WTC11 (cell line): ENCODE data around the gene PDE1C. TPM values are rescaled to one million over a fixed set of nuclear protein-coding genes. Genes with fewer than 3 reads are reported as not detected.

Source experiments
- ATAC-seq: fragments of 200-7000 bp; cut with Tn5 transposase; 2 replicates; pipeline ENCODE4 v1.10.0; 2021; ENCODE audit warnings: mild to moderate bottlenecking, moderate library complexity
- CTCF ChIA-PET: fragments of 300-600 bp; sonication (Branson Sonifier 250); formaldehyde crosslinking; loops from one replicate; lab custom pipeline; 2021; ENCODE audit warnings: antibody characterized with exemption; lab: Charles Lee
- POLR2A ChIA-PET: fragments of 350-600 bp; sonication (Branson Sonifier 250); formaldehyde crosslinking; loops from one replicate; lab custom pipeline; 2021; ENCODE audit warnings: antibody characterized with exemption; lab: Charles Lee
- DNase-seq: peaks from one replicate; pipeline ENCODE4 v3.0.0; 2021; ENCODE audit warnings: low spot score
- H3K27ac Mint-ChIP-seq: 2 replicates; pipeline ENCODE4 v1.8.0; 2021; ENCODE audit warnings: mixed read lengths
- H3K27me3 Mint-ChIP-seq: 2 replicates; pipeline ENCODE4 v1.8.0; 2021; ENCODE audit warnings: low read depth, mild to moderate bottlenecking, moderate library complexity, mixed read lengths
- H3K36me3 Mint-ChIP-seq: 2 replicates; pipeline ENCODE4 v1.8.0; 2021; ENCODE audit warnings: mixed read lengths
- H3K4me1 Mint-ChIP-seq: 2 replicates; pipeline ENCODE4 v1.8.0; 2022; ENCODE audit warnings: mixed read lengths
- H3K4me3 Mint-ChIP-seq: 2 replicates; pipeline ENCODE4 v1.8.0; 2021; ENCODE audit warnings: mild to moderate bottlenecking, moderate library complexity, mixed read lengths
- H3K9me3 Mint-ChIP-seq: 2 replicates; pipeline ENCODE4 v1.8.0; 2021; ENCODE audit warnings: mixed read lengths
- CBFB ChIP-seq: sonication (generic); formaldehyde crosslinking; IDR thresholded peaks from 2 replicates; pipeline ENCODE4 v1.8.1; 2022; ENCODE audit warnings: mild to moderate bottlenecking, low read depth, missing genetic modification reagents
- ERG ChIP-seq: fragments of 250-450 bp; sonication (Bioruptor Pico); IDR thresholded peaks from 2 replicates; pipeline ENCODE4 v1.8.0; 2021; ENCODE audit warnings: mild to moderate bottlenecking
- ETV6 ChIP-seq: sonication (generic); formaldehyde crosslinking; IDR thresholded peaks from 2 replicates; pipeline ENCODE4 v1.8.1; 2022; ENCODE audit warnings: mild to moderate bottlenecking, missing genetic modification reagents
- FOXP1 ChIP-seq: sonication (generic); formaldehyde crosslinking; IDR thresholded peaks from 2 replicates; pipeline ENCODE4 v1.8.0; 2022; ENCODE audit warnings: missing genetic modification reagents, mild to moderate bottlenecking, moderate library complexity, borderline replicate concordance
- MXD4 ChIP-seq: fragments of 250-450 bp; sonication (Bioruptor Pico); IDR thresholded peaks from 2 replicates; pipeline ENCODE4 v1.8.0; 2021; ENCODE audit warnings: mild to moderate bottlenecking, moderate library complexity, borderline replicate concordance
- MYBL2 ChIP-seq: sonication (generic); formaldehyde crosslinking; IDR thresholded peaks from 2 replicates; pipeline ENCODE4 v1.8.1; 2023; ENCODE audit warnings: mild to moderate bottlenecking, moderate library complexity, missing genetic modification reagents
- NR2C2 ChIP-seq: sonication (generic); formaldehyde crosslinking; IDR thresholded peaks from 2 replicates; pipeline ENCODE4 v1.8.0; 2022; ENCODE audit warnings: mild to moderate bottlenecking, missing genetic modification reagents
- NR3C1 ChIP-seq: sonication (generic); formaldehyde crosslinking; conservative IDR thresholded peaks from 2 replicates; pipeline ENCODE4 v1.8.1; 2023; ENCODE audit warnings: low read depth, mild to moderate bottlenecking, missing genetic modification reagents
- OVOL2 ChIP-seq: fragments of 250-450 bp; sonication (Bioruptor Pico); IDR thresholded peaks from 2 replicates; pipeline ENCODE4 v1.9.0; 2021; ENCODE audit warnings: mild to moderate bottlenecking, borderline replicate concordance
- RELA ChIP-seq: sonication (generic); formaldehyde crosslinking; IDR thresholded peaks from 2 replicates; pipeline ENCODE4 v1.8.1; 2022; ENCODE audit warnings: missing genetic modification reagents, mild to moderate bottlenecking, borderline replicate concordance
- RORB ChIP-seq: fragments of 250-450 bp; sonication (Bioruptor Pico); IDR thresholded peaks from 2 replicates; pipeline ENCODE4 v1.9.0; 2021; ENCODE audit warnings: mild to moderate bottlenecking
- SOX15 ChIP-seq: fragments of 250-450 bp; sonication (Bioruptor Pico); IDR thresholded peaks from 2 replicates; pipeline ENCODE4 v1.9.0; 2021; ENCODE audit warnings: mild to moderate bottlenecking
- SP1 ChIP-seq: sonication (generic); formaldehyde crosslinking; conservative IDR thresholded peaks from 2 replicates; pipeline ENCODE4 v1.8.1; 2022; ENCODE audit warnings: missing genetic modification reagents
- USF2 ChIP-seq: sonication (generic); formaldehyde crosslinking; IDR thresholded peaks from 2 replicates; pipeline ENCODE4 v1.8.1; 2023; ENCODE audit warnings: mild to moderate bottlenecking, missing genetic modification reagents, moderate library complexity
- ZBTB21 ChIP-seq: sonication (generic); formaldehyde crosslinking; IDR thresholded peaks from 2 replicates; pipeline ENCODE4 v1.8.1; 2023; ENCODE audit warnings: mild to moderate bottlenecking, missing genetic modification reagents, borderline replicate concordance
- ZNF232 ChIP-seq: sonication (generic); formaldehyde crosslinking; IDR thresholded peaks from 2 replicates; pipeline ENCODE4 v1.8.0; 2022; ENCODE audit warnings: mild to moderate bottlenecking, missing genetic modification reagents
- ZNF263 ChIP-seq: sonication (generic); formaldehyde crosslinking; IDR thresholded peaks from 2 replicates; pipeline ENCODE4 v1.8.1; 2022; ENCODE audit warnings: low read depth, mild to moderate bottlenecking, moderate library complexity, missing genetic modification reagents
- ZNF317 ChIP-seq: sonication (generic); formaldehyde crosslinking; IDR thresholded peaks from 2 replicates; pipeline ENCODE4 v1.8.1; 2023; ENCODE audit warnings: low read depth, mild to moderate bottlenecking, moderate library complexity, missing genetic modification reagents, borderline replicate concordance
- ZNF396 ChIP-seq: fragments of 250-450 bp; sonication (Bioruptor Pico); IDR thresholded peaks from 2 replicates; pipeline ENCODE4 v1.8.0; 2021; ENCODE audit warnings: mild to moderate bottlenecking, moderate library complexity, borderline replicate concordance
- ZNF416 ChIP-seq: fragments of 250-450 bp; sonication (Bioruptor Pico); IDR thresholded peaks from 2 replicates; pipeline ENCODE4 v1.9.0; 2021; ENCODE audit warnings: mild to moderate bottlenecking, inconsistent platforms
- ZSCAN18 ChIP-seq: fragments of 250-450 bp; sonication (Bioruptor Pico); IDR thresholded peaks from 2 replicates; pipeline ENCODE4 v2.1.2; 2022; ENCODE audit warnings: mild to moderate bottlenecking, moderate library complexity
- total RNA-seq: library from RNA; stranded (reverse); gene quantifications from 3 replicates; pipeline ENCODE4 v1.2.3, GENCODE V29; 2021
- TF ChIP-seq, protein P1 (sequence below): fragments of 250-450 bp; sonication (Bioruptor Pico); conservative IDR thresholded peaks from 2 replicates; pipeline ENCODE4 v1.9.0; 2021; ENCODE audit warnings: mild to moderate bottlenecking
- TF ChIP-seq, protein P2 (sequence below): sonication (generic); formaldehyde crosslinking; IDR thresholded peaks from 2 replicates; pipeline ENCODE4 v1.8.0; 2022; ENCODE audit warnings: mild to moderate bottlenecking, missing genetic modification reagents
- TF ChIP-seq, protein P3 (sequence below): sonication (generic); formaldehyde crosslinking; IDR thresholded peaks from 2 replicates; pipeline ENCODE4 v1.8.1; 2022; ENCODE audit warnings: mild to moderate bottlenecking, moderate library complexity, missing genetic modification reagents
- TF ChIP-seq, protein P4 (sequence below): sonication (generic); formaldehyde crosslinking; conservative IDR thresholded peaks from 2 replicates; pipeline ENCODE4 v1.8.1; 2022; ENCODE audit warnings: mild to moderate bottlenecking, missing genetic modification reagents

The PDE1C gene
- total RNA-seq, 1 experiment from 2014 or later: 0.55 TPM

DNA sequence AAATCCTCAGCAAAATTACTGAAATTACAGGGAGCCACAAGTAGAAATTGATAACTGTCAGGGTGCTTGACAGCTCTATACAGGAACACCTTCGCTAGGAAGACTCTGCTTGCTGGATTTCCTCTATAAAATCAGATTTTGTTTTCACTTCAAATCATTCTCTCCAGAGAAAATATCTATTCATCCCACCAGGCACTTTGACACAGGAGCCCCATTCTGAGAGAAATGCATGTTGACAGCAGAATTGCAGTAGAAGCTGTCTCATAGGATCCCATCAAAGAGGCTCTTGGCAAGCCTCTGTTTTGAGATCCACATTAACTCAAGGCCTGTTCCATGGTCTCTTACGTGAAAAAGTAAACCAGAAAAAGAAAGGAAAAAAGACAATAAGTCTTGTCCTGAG is 116.8 kb downstream of the PDE1C start:
- H3K27me3 Mint-ChIP-seq: peaks cover 4% of the 10 kb centered on the region; the same call in 1 of the 2 replicates
- H3K4me1 Mint-ChIP-seq: peaks cover 4% of the 10 kb centered on the region
- H3K9me3 Mint-ChIP-seq: no peaks in the 10 kb centered on the region
- POLR2A ChIA-PET: no interaction called here
- TF ChIP-seq ZNF396 (CRISPR knock-in tag) (no peak), ZNF416 (no peak), SOX15 (CRISPR knock-in tag) (no peak), RORB (CRISPR knock-in tag) (no peak), ZNF317 (CRISPR knock-in tag) (no peak), NR2C2 (no peak), OVOL2 (CRISPR knock-in tag) (no peak), ZNF263 (CRISPR knock-in tag) (no peak), MXD4 (CRISPR knock-in tag) (no peak), ZSCAN18 (CRISPR knock-in tag) (no peak), ERG (no peak), NR3C1 (CRISPR knock-in tag) (no peak), ZNF232 (CRISPR knock-in tag) (no peak), USF2 (CRISPR knock-in tag) (no peak), ZBTB21 (CRISPR knock-in tag) (no peak)
- TF ChIP-seq, protein P1, sequence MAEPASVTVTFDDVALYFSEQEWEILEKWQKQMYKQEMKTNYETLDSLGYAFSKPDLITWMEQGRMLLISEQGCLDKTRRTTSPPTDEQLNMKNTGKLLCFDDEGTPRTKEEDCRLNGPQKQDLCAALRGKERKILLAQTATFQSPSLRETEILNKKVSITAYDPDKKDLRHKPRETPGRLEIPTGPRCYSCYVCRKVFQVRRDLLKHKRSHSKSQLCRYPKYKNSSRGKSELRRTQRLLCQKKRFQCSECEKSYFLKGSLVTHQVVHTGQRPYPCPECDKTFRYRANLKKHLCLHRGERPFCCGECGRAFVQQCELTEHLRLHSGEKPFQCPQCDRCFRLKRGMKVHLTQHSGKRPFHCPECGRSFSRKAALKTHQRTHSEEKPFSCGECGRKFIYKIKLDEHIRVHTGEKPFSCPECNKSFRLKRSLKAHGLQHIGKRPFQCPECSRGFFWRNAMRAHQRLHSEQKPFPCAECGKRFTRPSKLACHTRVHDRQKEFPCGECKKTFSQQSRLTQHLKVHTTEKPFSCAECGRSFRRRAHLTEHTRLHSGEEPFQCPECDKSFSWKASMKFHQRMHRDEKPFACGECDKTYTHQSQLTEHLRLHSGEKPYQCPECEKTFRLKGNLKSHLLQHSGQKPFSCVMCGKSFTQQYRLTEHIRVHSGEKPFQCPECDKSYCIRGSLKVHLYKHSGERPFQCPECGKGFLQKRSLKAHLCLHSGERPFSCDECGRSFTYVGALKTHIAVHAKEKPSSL: no peak
- TF ChIP-seq, protein P2, sequence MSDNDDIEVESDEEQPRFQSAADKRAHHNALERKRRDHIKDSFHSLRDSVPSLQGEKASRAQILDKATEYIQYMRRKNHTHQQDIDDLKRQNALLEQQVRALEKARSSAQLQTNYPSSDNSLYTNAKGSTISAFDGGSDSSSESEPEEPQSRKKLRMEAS (CRISPR knock-in tag): no peak
- TF ChIP-seq, protein P3, sequence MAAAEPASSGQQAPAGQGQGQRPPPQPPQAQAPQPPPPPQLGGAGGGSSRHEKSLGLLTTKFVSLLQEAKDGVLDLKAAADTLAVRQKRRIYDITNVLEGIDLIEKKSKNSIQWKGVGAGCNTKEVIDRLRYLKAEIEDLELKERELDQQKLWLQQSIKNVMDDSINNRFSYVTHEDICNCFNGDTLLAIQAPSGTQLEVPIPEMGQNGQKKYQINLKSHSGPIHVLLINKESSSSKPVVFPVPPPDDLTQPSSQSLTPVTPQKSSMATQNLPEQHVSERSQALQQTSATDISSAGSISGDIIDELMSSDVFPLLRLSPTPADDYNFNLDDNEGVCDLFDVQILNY: no peak
- TF ChIP-seq, protein P4, sequence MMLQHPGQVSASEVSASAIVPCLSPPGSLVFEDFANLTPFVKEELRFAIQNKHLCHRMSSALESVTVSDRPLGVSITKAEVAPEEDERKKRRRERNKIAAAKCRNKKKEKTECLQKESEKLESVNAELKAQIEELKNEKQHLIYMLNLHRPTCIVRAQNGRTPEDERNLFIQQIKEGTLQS (CRISPR knock-in tag): no peak
- DNase-seq (no peak), ATAC-seq (no peak)
- no peaks in the 10 kb centered on the region for H3K36me3 Mint-ChIP-seq
- CTCF ChIA-PET: no interaction called here
- H3K4me3 Mint-ChIP-seq: no peak overlapping the region
- H3K27ac Mint-ChIP-seq: no peak overlapping the region

- H3K36me3 Mint-ChIP-seq: peaks cover 4% of the 10 kb centered on the region
- H3K4me3 Mint-ChIP-seq: no peak overlapping the region
- CTCF ChIA-PET: no interaction called here
- ATAC-seq (no peak), DNase-seq (no peak)
- H3K27ac Mint-ChIP-seq: no peak overlapping the region
- H3K9me3 Mint-ChIP-seq: peaks cover 19% of the 10 kb centered on the region
- H3K4me1 Mint-ChIP-seq: no peaks in the 10 kb centered on the region
- peaks cover 7% of the 10 kb centered on the region for H3K27me3 Mint-ChIP-seq
- POLR2A ChIA-PET: no interaction called here
- TF ChIP-seq SP1 (CRISPR knock-in tag) (no peak), ZNF396 (CRISPR knock-in tag) (no peak), ETV6 (CRISPR knock-in tag) (no peak), FOXP1 (CRISPR knock-in tag) (no peak), RELA (no peak), CBFB (no peak), MYBL2 (no peak)
Observed at GRCh38 chr7:31950091-31950755, 120.0 kb downstream of the PDE1C start.
